Endothelial cell of umbilical vein (primary cell): ENCODE measurements around the gene CLTB.

Source experiments
- CTCF ChIP-seq, 2 donors: IDR thresholded peaks; 1 replicate in 1 of 2; 2 replicates in 1 of 2; pipeline ENCODE4 v1.5.1; 2011; ENCODE audit warnings: low read length in 2 of 2, mild to moderate bottlenecking in 2 of 2, moderate library complexity in 2 of 2, control low read depth in 1 of 2, inconsistent platforms in 1 of 2, low read depth in 1 of 2; ENCODE audit not compliant: insufficient read depth in 1 of 2; ENCODE audit errors: extremely low read depth in 1 of 2
- EZH2 ChIP-seq: IDR thresholded peaks from 2 replicates; pipeline ENCODE4 v1.6.1; 2012; ENCODE audit warnings: borderline replicate concordance, low read depth, mild to moderate bottlenecking, moderate library complexity, low read length, inconsistent platforms; ENCODE audit not compliant: severe bottlenecking
- POLR2A ChIP-seq: IDR thresholded peaks from 2 replicates; pipeline ENCODE4 v1.6.1; 2012; ENCODE audit warnings: low read depth, mild to moderate bottlenecking, control low read depth, low read length

GRCh38 chr5:176369934-176370711, 46.2 kb downstream of the CLTB start:
- TF ChIP-seq CTCF (IDR thresholded peaks at IDR 0.05; ENCODE audit: extremely low read depth in 1 of 2, insufficient read depth in 1 of 2, low read depth in 1 of 2, low read length in 2 of 2) (no peak), EZH2 (no peak), POLR2A (no peak)
